HCT116 (cell line): ENCODE data around the gene COL15A1. TPM values are rescaled to one million over a fixed set of nuclear protein-coding genes. Genes with fewer than 3 reads are reported as not detected.

Experiments used
- ATAC-seq: fragments of 200-7000 bp; cut with Tn5 transposase; 2 replicates; pipeline ENCODE4 v1.9.1; 2020; ENCODE audit warnings: mild to moderate bottlenecking, moderate library complexity
- BruUV-seq: library from RNA; stranded (reverse); fragments of 400-500 nt; replicated peaks from 2 replicates; lab custom pipeline; 2021; lab: Mats Ljungman, UMichigan
- CTCF ChIA-PET: fragments of 300-600 bp; sonication (Branson Sonifier 250); formaldehyde crosslinking; loops from one replicate; lab custom pipeline; 2021; ENCODE audit warnings: antibody characterized with exemption; lab: Charles Lee
- POLR2A ChIA-PET: fragments of 300-600, 350-600 bp; sonication (Branson Sonifier 250); formaldehyde crosslinking; loops from one replicate; lab custom pipeline; 2021; ENCODE audit warnings: antibody characterized with exemption; lab: Charles Lee
- RAD21 ChIA-PET, 2 experiments: fragments of 300-600 bp; sonication (Branson Sonifier 250); formaldehyde crosslinking; loops; one replicate each; lab custom pipeline; 2023; ENCODE audit warnings: low total read pairs in 2 of 2; ENCODE audit not compliant: uncharacterized antibody in 2 of 2, unreplicated experiment in 2 of 2, low non-redundant PET in 1 of 2; lab: Charles Lee
- DNase-seq: peaks from one replicate; pipeline ENCODE4 v3.0.0-alpha.2; 2010; ENCODE audit warnings: low read depth, low spot score
- H2AFZ ChIP-seq: fragments of 200-600 bp; shearing (Covaris generic), sonication (generic); 2 replicates; pipeline ENCODE4 v1.6.1; 2017; ENCODE audit warnings: low read depth, mixed run types, mixed read lengths, antibody characterized with exemption, low read length; ENCODE audit not compliant: poor library complexity, severe bottlenecking
- H3K27ac ChIP-seq: 2 replicates; pipeline ENCODE4 v1.5.1; 2012; ENCODE audit warnings: low read depth, low read length
- H3K27me3 ChIP-seq: fragments of 200-600 bp; sonication (generic); 2 replicates; pipeline ENCODE4 v1.6.1; 2016; ENCODE audit warnings: mixed run types, low read length, mixed read lengths; ENCODE audit not compliant: insufficient read depth
- H3K36me3 ChIP-seq, 2 experiments: fragments of 200-500 bp in 1 of 2; fragments of 200-600 bp in 1 of 2; sonication (Bioruptor generic) in 1 of 2; sonication (generic) in 1 of 2; 2 replicates each; pipeline versions ENCODE4 v1.5.1 to v1.6.1; 2014 to 2016; ENCODE audit warnings: low read length in 2 of 2, inconsistent platforms in 1 of 2, mixed read lengths in 1 of 2, mixed run types in 1 of 2; ENCODE audit not compliant: insufficient read depth in 2 of 2, control insufficient read depth in 1 of 2
- H3K4me1 ChIP-seq, 2 experiments: fragments of 200-600 bp in 1 of 2; sonication (generic) in 1 of 2; 2 replicates each; pipeline versions ENCODE4 v1.5.1 to v1.6.1; 2012 to 2017; ENCODE audit warnings: low read length in 2 of 2, inconsistent platforms in 1 of 2, mild to moderate bottlenecking in 1 of 2, mixed read lengths in 1 of 2, mixed run types in 1 of 2, moderate library complexity in 1 of 2; ENCODE audit not compliant: insufficient read depth in 2 of 2, control insufficient read depth in 1 of 2
- H3K4me2 ChIP-seq: fragments of 200-600 bp; sonication (generic); 2 replicates; pipeline ENCODE4 v1.6.1; 2017; ENCODE audit warnings: mixed run types, low read length, mixed read lengths
- H3K4me3 ChIP-seq, 2 experiments: fragments of 200-600 bp in 1 of 2; sonication (generic) in 1 of 2; replicated peaks in 1 of 2; 2 replicates each; pipeline ENCODE4 v1.5.1; 2011 to 2016; ENCODE audit warnings: low read length in 2 of 2, control low read depth in 1 of 2, low read depth in 1 of 2, mild to moderate bottlenecking in 1 of 2, mixed read lengths in 1 of 2, mixed run types in 1 of 2
- H3K79me2 ChIP-seq: fragments of 200-600 bp; sonication (generic); 2 replicates; pipeline ENCODE4 v1.6.1; 2017; ENCODE audit warnings: mild to moderate bottlenecking, mixed run types, low read length, moderate library complexity, mixed read lengths; ENCODE audit not compliant: insufficient read depth
- H3K9ac ChIP-seq: fragments of 200-600 bp; sonication (generic); 2 replicates; pipeline ENCODE4 v1.6.1; 2016; ENCODE audit warnings: low read length, mixed read lengths
- H3K9me2 ChIP-seq: fragments of 200-600 bp; sonication (generic), shearing (Covaris generic); 2 replicates; pipeline ENCODE4 v1.6.1; 2017; ENCODE audit warnings: mixed run types, mild to moderate bottlenecking, moderate library complexity; ENCODE audit not compliant: insufficient read depth
- H3K9me3 ChIP-seq, 2 experiments: fragments of 200-500 bp in 1 of 2; fragments of 200-600 bp in 1 of 2; sonication (Bioruptor generic) in 1 of 2; sonication (generic) in 1 of 2; 2 replicates each; pipeline ENCODE4 v1.6.1; 2014 to 2017; ENCODE audit warnings: low read length in 2 of 2, mixed read lengths in 2 of 2, inconsistent platforms in 1 of 2, low read depth in 1 of 2, mild to moderate bottlenecking in 1 of 2, mixed run types in 1 of 2, moderate library complexity in 1 of 2; ENCODE audit not compliant: control insufficient read depth in 1 of 2, insufficient read depth in 1 of 2
- H4K20me1 ChIP-seq: fragments of 200-600 bp; sonication (generic), shearing (Covaris generic); 2 replicates; pipeline ENCODE4 v1.6.1; 2017; ENCODE audit warnings: mixed run types, mild to moderate bottlenecking, moderate library complexity; ENCODE audit not compliant: insufficient read depth
- ATF3 ChIP-seq: IDR thresholded peaks from 2 replicates; pipeline ENCODE4 v1.6.1; 2012
- CEBPB ChIP-seq: IDR thresholded peaks from 2 replicates; pipeline ENCODE4 v1.6.1; 2012; ENCODE audit warnings: low read depth
- EZH2 ChIP-seq: fragments of 200-600 bp; sonication (generic); IDR thresholded peaks from 2 replicates; pipeline ENCODE4 v1.6.1; 2017; ENCODE audit warnings: antibody characterized with exemption, mixed run types
- EZH2phosphoT487 ChIP-seq: fragments of 200-600 bp; IDR thresholded peaks from 2 replicates; pipeline ENCODE4 v1.6.1; 2018; ENCODE audit warnings: antibody characterized with exemption, borderline replicate concordance
- MAX ChIP-seq: IDR thresholded peaks from 2 replicates; pipeline ENCODE4 v1.6.1; 2012
- RAD21 ChIP-seq: IDR thresholded peaks from 2 replicates; pipeline ENCODE4 v1.6.1; 2012; ENCODE audit warnings: low read depth, mild to moderate bottlenecking
- REST ChIP-seq: IDR thresholded peaks from 2 replicates; pipeline ENCODE4 v1.6.1; 2012; ENCODE audit warnings: low read depth
- SIN3A ChIP-seq: IDR thresholded peaks from 2 replicates; pipeline ENCODE4 v1.6.1; 2012; ENCODE audit warnings: low read depth
- SP1 ChIP-seq: IDR thresholded peaks from 2 replicates; pipeline ENCODE4 v1.6.1; 2012; ENCODE audit warnings: low read depth
- TCF7L2 ChIP-seq: IDR thresholded peaks from 2 replicates; pipeline ENCODE4 v1.7.0; 2011; ENCODE audit warnings: borderline replicate concordance, inconsistent platforms; ENCODE audit not compliant: insufficient read depth, insufficient read length; ENCODE audit errors: extremely low read depth
- ZBTB33 ChIP-seq: IDR thresholded peaks from 2 replicates; pipeline ENCODE4 v1.6.1; 2011; ENCODE audit warnings: mild to moderate bottlenecking, low read length, moderate library complexity; ENCODE audit not compliant: insufficient replicate concordance; ENCODE audit errors: extremely low read depth
- ZFX ChIP-seq: fragments of 450-650 bp; IDR thresholded peaks from 2 replicates; pipeline ENCODE4 v1.6.1; 2017
- ZNF274 ChIP-seq: fragments of 200-500 bp; sonication (Bioruptor generic); IDR thresholded peaks from 2 replicates; pipeline ENCODE4 v1.6.1; 2014; ENCODE audit warnings: mild to moderate bottlenecking, low read depth, low read length, inconsistent platforms
- intact Hi-C: fragments of 100-400 bp; cut with micrococcal nuclease; formaldehyde crosslinking; loops from 2 replicates; pipeline ENCODE4 v1.10.0; 2022
- total RNA-seq: library from RNA; stranded (reverse); gene quantifications from one replicate; pipeline ENCODE4 v1.2.1, GENCODE V29; 2021; ENCODE audit not compliant: unreplicated experiment

COL15A1 gene
- total RNA-seq, 1 experiment from 2014 or later = 0.15 TPM

GRCh38 chr9:99079542-99079941 is 135.8 kb downstream of the COL15A1 start (continued):
- TF ChIP-seq TCF7L2 = no peak
- no peak for TF ChIP-seq EZH2
- no peak for TF ChIP-seq ATF3
- TF ChIP-seq ZBTB33 = no peak

GRCh38 chr9:99083051-99083450 is 139.3 kb downstream of the COL15A1 start:
- ChIA-PET RAD21 (interaction anchor here in 1 of 2 experiments (0.5 kb wide), 1 partner anchor 243 kb away, joined by 3 read pairs; no protein-coding TSS in a partner anchor), POLR2A (no interaction called here), CTCF (no interaction called here)
- Histone ChIP-seq H3K4me2 (no peak overlapping the region), H3K4me1 (no peaks in the 10 kb centered on the region), H3K9me3 (no peaks in the 10 kb centered on the region), H4K20me1 (no peaks in the 10 kb centered on the region), H3K9me2 (no peaks in the 10 kb centered on the region), H3K79me2 (no peaks in the 10 kb centered on the region), H3K27me3 (peaks cover 4% of the 10 kb centered on the region; the same call in 1 of the 2 replicates), H3K9ac (no peak overlapping the region), H3K27ac (no peak overlapping the region), H3K4me3 (no peak overlapping the region), H2AFZ (no peak overlapping the region), H3K36me3 (no peaks in the 10 kb centered on the region)
- no TSS peak for BruUV-seq
- TF ChIP-seq ZFX (no peak), CEBPB (no peak), MAX (no peak), SP1 (no peak), SIN3A (no peak), EZH2 (no peak), REST (no peak), RAD21 (no peak), EZH2phosphoT487 (no peak), ZNF274 (no peak)
- ATAC-seq (no peak), DNase-seq (no peak)
- intact Hi-C loops = no loop called here
